BLaER1 (cell line): ENCODE data around the gene F2RL3.

Experiments
- H3K27ac ChIP-seq: shearing (Covaris generic); formaldehyde crosslinking; 2 replicates; pipeline ENCODE4 v1.8.1; 2022
- H3K27me3 ChIP-seq: shearing (Covaris generic); formaldehyde crosslinking; 2 replicates; pipeline ENCODE4 v1.8.1; 2022
- H3K36me3 ChIP-seq: shearing (Covaris generic); formaldehyde crosslinking; 2 replicates; pipeline ENCODE4 v1.8.1; 2022
- H3K4me1 ChIP-seq: shearing (Covaris generic); formaldehyde crosslinking; 2 replicates; pipeline ENCODE4 v1.8.1; 2022
- H3K4me2 ChIP-seq: shearing (Covaris generic); formaldehyde crosslinking; 2 replicates; pipeline ENCODE4 v1.8.1; 2022
- H3K4me3 ChIP-seq: shearing (Covaris generic); formaldehyde crosslinking; 2 replicates; pipeline ENCODE4 v1.8.1; 2022
- H3K9ac ChIP-seq: shearing (Covaris generic); formaldehyde crosslinking; 2 replicates; pipeline ENCODE4 v1.8.1; 2022
- H3K9me3 ChIP-seq: shearing (Covaris generic); formaldehyde crosslinking; 2 replicates; pipeline ENCODE4 v1.8.1; 2022
- H4K20me1 ChIP-seq: shearing (Covaris generic); formaldehyde crosslinking; 2 replicates; pipeline ENCODE4 v1.8.1; 2022
- Cebpa-rat ChIP-seq: shearing (Covaris generic); IDR thresholded peaks from 2 replicates; pipeline ENCODE4 v1.8.1; 2022

The F2RL3 gene

DNA sequence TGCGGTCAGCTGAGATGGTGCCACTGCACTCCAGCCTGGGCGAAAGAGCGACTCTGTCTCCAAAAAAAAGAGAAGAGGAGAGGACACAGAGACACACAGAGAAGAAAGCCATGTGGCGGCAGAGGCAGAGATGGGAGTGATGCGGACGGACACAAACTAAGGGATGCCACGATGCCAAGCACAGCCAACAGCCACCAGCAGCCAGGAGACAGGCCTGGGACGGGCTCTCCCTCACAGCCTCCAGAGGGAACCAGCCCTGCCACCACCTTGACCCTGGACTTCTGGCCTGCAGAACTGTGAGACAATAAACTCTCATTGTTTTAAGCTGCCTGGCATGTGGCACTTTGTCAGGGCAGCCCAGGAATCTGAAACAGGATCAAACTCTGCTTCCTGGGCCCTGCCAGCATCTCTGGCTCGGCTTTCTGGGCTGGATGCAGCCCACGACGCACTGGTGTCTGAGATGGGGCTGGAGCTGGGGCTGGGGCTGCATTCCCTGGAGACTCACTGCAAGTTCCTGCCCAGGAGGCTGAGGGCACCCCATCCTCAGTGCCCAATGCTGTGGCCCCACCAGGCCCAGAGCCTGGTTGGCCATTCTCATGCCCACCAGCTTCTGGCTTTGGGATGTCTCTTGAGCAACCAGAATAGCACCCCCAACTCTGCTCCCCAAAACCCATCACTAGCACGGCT lies 3.0 kb downstream of the F2RL3 start:
- peak overlapping the region; percentile 90 for H3K4me2 ChIP-seq

DNA sequence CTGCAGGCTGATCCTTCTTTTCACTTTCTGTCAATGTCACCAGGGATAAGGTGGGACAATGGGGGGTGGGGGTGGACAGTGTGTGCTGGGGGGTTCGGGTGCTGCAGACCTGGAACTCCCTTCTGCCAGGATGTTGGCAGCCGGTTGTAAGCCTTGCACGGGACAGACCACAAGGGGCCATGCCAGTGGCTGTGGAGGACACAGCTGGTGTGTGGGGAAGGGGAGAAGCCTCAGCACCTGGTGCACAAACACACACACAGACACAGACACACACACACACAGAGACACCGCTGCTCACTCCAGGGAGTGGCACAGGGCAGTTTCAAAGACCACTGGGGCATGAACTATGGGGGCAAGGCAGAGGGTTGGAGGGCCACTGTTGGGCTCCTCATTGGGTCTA lies 3.6 kb downstream of the F2RL3 start:
- Histone ChIP-seq H3K9me3 (no peaks in the 10 kb centered on the region), H3K9ac (peak overlapping the region; percentile 94), H3K4me2 (peak overlapping the region; percentile 90), H3K27ac (peak overlapping the region; percentile 99), H3K4me3 (peak overlapping the region; percentile 32), H3K27me3 (no peaks in the 10 kb centered on the region), H4K20me1 (no peaks in the 10 kb centered on the region), H3K36me3 (0 out of 2 replicates have a peak, but pooled peaks cover 10% of the 10 kb centered on the region), H3K4me1 (peaks cover 93% of the 10 kb centered on the region)
- no peak for TF ChIP-seq Cebpa-rat

More for the DNA sequence above, 3.0 kb downstream of the F2RL3 start:
- Histone ChIP-seq H3K36me3 (0 out of 2 replicates have a peak, but pooled peaks cover 10% of the 10 kb centered on the region), H3K27me3 (no peaks in the 10 kb centered on the region), H3K4me1 (peaks cover 99% of the 10 kb centered on the region), H3K4me3 (peak overlapping the region; percentile 32), H3K27ac (peak overlapping the region; percentile 99), H3K9ac (peak overlapping the region; percentile 94), H4K20me1 (no peaks in the 10 kb centered on the region), H3K9me3 (no peaks in the 10 kb centered on the region)
- TF ChIP-seq Cebpa-rat: no peak

DNA sequence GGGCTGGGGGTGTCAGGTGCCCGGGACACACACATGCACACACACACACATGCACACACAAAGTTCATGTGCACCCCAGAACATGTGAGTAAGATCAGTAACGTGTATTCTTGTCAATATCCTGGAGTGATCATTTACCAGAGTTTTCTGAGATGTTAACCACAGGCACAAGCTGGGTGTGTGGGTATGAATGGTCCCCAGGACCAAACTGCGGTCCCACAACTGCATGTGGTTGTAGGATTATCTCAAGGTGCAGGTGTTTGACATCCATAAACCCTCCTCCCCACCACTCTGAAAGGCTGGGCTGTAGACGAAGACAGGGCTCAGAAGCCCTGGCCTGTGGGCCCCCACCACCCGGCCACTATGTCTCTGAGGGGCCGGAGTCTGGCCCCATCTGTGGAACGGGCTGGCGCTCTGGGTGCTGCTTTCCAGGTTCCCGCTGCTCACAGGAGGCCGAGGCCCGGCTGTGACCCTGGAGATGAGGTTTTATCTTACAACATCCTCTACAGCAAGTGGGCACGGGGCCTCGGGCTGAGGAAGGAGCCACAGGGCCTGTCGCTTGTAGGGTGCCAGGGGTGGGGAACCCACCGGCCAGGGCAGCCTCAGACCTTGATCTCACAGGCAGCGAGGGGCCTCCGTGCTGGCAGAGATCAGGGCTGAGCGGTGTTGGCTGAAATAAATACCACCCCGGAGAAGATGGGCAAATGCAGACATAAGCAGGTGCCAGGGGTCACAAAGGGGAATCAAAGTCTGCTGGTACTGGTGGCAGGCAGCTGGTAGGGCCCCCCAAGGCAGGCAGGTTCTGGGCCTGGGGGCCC lies 4.3 kb downstream of the F2RL3 start:
- no peaks in the 10 kb centered on the region for H3K27me3 ChIP-seq
- H4K20me1 ChIP-seq: no peaks in the 10 kb centered on the region
- TF ChIP-seq Cebpa-rat: no peak
- H3K9ac ChIP-seq: peak overlapping the region; percentile 94
- H3K4me2 ChIP-seq: peak overlapping the region; percentile 90
- peak overlapping the region; percentile 99 for H3K27ac ChIP-seq
- 0 out of 2 replicates have a peak, but pooled peaks cover 10% of the 10 kb centered on the region for H3K36me3 ChIP-seq
- H3K9me3 ChIP-seq: no peaks in the 10 kb centered on the region
- H3K4me3 ChIP-seq: peak overlapping the region; percentile 32
- peaks cover 93% of the 10 kb centered on the region for H3K4me1 ChIP-seq

DNA sequence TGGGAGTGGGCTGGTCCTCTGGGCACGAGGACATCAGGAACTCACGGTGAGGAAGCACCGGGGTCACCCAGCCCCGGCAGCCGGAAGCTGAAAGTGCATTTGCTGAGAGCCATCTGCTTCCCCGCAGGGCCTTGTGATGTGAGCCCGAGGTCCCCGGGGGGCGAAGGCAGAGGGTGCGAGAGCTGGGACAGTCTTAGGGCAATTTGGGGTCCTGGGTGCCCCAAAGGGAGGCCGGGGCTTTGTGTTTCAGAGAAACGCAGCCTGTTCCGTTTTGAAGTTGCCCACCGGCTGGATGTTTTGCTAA lies 4.8 kb downstream of the F2RL3 start:
- Histone ChIP-seq H4K20me1 (no peaks in the 10 kb centered on the region), H3K4me2 (peak overlapping the region; percentile 90), H3K36me3 (0 out of 2 replicates have a peak, but pooled peaks cover 10% of the 10 kb centered on the region), H3K9me3 (no peaks in the 10 kb centered on the region), H3K27me3 (no peaks in the 10 kb centered on the region), H3K4me3 (peak overlapping the region; percentile 32), H3K4me1 (peaks cover 93% of the 10 kb centered on the region), H3K9ac (peak overlapping the region; percentile 94), H3K27ac (peak overlapping the region; percentile 99)
- no peak for TF ChIP-seq Cebpa-rat

DNA sequence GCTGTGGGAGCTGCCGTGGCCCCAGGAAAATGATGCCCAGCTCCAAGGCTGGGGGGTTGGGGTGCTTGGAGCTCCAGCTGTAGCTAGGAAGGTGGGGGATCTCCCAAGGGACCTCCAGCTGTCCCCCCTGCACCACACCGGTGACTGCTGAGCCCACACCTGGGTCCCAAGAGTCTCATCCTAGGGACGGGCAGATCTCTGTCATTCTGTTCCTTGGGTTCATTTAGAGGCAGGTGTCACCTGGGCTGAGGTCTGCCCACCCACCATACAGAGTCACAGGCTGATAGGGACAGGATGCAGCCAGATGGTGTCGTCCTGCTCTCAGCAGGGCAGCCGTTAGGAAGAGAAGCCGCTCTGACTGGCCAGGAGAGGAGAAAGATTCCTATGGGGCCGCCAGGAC lies 5.3 kb downstream of the F2RL3 start:
- TF ChIP-seq Cebpa-rat: no peak
- no peaks in the 10 kb centered on the region for H4K20me1 ChIP-seq
- peak overlapping the region; percentile 99 for H3K27ac ChIP-seq
- H3K4me3 ChIP-seq: peak overlapping the region; percentile 32
- peaks cover 93% of the 10 kb centered on the region for H3K4me1 ChIP-seq
- peak overlapping the region; percentile 94 for H3K9ac ChIP-seq
- no peaks in the 10 kb centered on the region for H3K9me3 ChIP-seq
- peak overlapping the region; percentile 90 for H3K4me2 ChIP-seq
- H3K27me3 ChIP-seq: no peaks in the 10 kb centered on the region
- 0 out of 2 replicates have a peak, but pooled peaks cover 10% of the 10 kb centered on the region for H3K36me3 ChIP-seq

DNA sequence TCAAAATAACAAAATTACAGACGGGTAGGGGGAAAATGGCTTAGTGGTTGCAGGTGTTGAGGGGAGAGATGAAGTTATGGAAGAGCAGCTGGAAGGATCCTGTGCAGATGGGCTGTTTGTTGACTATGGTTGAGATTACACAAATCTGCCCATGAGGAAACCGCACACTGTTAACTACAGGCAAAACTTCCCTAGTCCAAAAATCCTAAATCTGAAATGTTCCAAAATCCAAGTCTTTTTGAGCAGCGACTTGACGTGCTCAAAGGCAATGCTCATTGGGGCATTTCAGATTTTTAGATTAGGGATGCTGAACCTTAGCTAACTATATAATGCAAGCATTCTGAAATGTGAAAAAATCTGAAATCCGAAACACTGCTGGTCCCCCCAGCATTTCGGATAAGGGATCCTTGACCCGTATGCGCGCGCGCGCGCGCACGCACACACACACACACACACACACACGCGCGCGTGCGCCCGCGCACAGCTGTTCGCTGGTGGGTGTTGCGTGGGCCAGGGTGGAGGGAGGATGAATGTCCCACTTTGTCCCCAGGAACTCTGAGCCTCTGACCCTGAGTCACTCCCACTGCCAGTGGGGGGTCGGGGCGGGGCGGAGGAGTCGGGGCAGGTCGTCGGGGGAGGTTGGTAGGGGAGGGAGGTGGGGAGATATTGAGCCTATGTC lies 6.8 kb downstream of the F2RL3 start:
- Histone ChIP-seq H3K36me3 (0 out of 2 replicates have a peak, but pooled peaks cover 1% of the 10 kb centered on the region), H4K20me1 (no peaks in the 10 kb centered on the region), H3K4me1 (peaks cover 93% of the 10 kb centered on the region), H3K4me2 (peak overlapping the region; percentile 90), H3K4me3 (peak overlapping the region; percentile 69), H3K9ac (peak overlapping the region; percentile 83), H3K27me3 (no peaks in the 10 kb centered on the region), H3K27ac (peak overlapping the region; percentile 99), H3K9me3 (no peaks in the 10 kb centered on the region)
- TF ChIP-seq Cebpa-rat: no peak

DNA sequence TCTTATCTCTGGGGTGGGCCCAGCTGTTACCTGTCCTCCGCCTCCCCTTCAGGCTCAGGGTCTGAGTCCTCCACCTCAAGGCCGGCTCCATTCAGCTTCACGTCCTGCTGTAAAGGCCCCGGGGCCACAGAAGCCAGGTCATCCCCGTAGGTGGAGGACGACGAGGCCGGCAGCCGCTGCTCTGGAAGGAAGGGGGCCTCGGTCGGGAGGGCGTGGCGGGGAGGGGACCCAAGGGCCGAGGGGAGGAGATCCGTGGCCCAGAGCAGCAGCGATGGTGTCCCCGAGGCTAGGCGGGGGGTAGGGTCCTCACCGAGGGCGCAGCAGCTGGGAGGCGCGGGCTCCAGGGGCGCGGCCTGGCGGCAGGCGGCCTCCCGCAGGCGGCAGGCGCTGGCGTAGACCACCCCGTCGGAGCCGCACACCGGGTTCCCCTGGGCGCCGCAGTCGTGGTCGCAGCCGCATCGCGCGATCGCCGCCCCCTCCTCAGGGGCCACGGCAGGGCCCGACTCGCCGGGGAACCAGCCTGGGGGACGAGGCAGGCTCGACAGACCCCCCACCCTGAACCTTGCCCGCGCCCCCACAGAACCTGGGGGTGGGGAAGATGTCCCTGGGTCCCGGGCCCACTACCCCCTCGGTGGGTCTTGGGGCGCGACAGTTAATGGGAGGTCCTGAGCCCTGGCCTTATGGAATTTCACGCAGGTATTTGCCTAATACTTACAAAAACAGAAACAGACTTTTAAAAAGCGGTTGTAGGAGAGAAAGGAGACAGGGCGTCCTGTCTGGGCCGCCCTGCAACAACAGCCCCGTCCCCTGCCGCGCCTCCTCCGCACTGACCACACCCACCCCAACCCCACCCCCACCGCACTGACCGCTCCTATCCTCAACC lies 7.6 kb downstream of the F2RL3 start:
- no peaks in the 10 kb centered on the region for H4K20me1 ChIP-seq
- no peaks in the 10 kb centered on the region for H3K27me3 ChIP-seq
- peak overlapping the region; percentile 90 for H3K4me2 ChIP-seq
- H3K9ac ChIP-seq: peak overlapping the region; percentile 83
- H3K36me3 ChIP-seq: no peaks in the 10 kb centered on the region
- no peaks in the 10 kb centered on the region for H3K9me3 ChIP-seq
- H3K4me3 ChIP-seq: peak overlapping the region; percentile 69
- peaks cover 93% of the 10 kb centered on the region for H3K4me1 ChIP-seq
- no peak for TF ChIP-seq Cebpa-rat
- peak overlapping the region; percentile 99 for H3K27ac ChIP-seq

DNA sequence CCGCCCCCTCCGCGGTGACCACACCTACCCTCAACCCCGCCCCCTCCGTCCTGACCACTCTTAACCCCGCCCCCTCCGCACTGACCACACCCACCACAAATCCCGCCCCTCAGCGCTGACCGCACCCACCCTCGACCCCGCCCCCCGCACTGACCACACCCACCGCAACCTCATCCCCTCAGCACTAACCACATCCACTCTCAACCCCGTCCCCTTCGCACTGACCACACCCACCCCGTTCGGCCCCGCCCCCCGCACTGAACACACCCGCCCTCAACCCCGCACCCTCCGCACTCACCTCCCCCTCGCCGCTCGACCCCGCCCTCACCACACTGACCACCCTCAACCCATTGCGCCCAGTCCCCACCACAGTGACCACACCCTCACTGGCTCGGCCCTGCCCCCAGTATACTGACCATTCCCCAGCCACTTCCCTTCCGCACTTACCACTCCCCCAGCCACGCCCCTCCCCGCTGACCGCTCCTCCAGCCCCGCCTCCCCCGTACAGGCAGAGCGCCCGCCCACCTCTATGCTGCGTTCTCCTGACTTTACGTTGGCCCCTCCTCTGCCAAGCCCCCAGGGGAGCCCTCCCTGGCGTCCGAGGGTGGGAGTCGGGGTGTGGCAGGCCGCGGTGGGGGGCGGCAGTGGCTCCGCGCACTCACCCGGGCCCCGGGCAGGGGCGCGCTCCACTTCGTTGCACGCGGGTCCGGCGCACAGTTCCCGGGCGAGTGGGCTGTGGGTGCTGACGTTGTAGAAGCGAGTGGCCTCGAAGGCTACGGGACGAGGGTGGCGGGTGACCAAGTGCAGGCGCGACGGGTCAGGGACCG lies 8.4 kb downstream of the F2RL3 start:
- Histone ChIP-seq H4K20me1 (no peaks in the 10 kb centered on the region), H3K36me3 (no peaks in the 10 kb centered on the region), H3K27me3 (no peaks in the 10 kb centered on the region), H3K27ac (peak overlapping the region; percentile 77), H3K4me2 (peak overlapping the region; percentile 97), H3K9me3 (no peaks in the 10 kb centered on the region), H3K4me1 (peaks cover 88% of the 10 kb centered on the region), H3K9ac (peak overlapping the region; percentile 76), H3K4me3 (peak overlapping the region; percentile 74)
- TF ChIP-seq Cebpa-rat: no peak
